Body of pancreas (tissue), 4 donors: ENCODE results near the gene PPIG.

Source experiments
- CTCF ChIP-seq, 7 experiments: fragments of 450-650 bp in 4 of 7; fragments of 200-600 bp in 3 of 7; sonication (generic) in 3 of 7; IDR thresholded peaks; one replicate each; pipeline ENCODE4 v1.5.1; 2016 to 2019; ENCODE audit warnings: antibody characterized with exemption in 7 of 7
- POLR2A ChIP-seq, 3 donors: fragments of 450-650 bp; IDR thresholded peaks; one replicate each; pipeline ENCODE4 v1.6.1; 2016; ENCODE audit warnings: antibody characterized with exemption in 3 of 3, mild to moderate bottlenecking in 2 of 3

- TF ChIP-seq CTCF (IDR thresholded peaks at IDR 0.05) (no peak), POLR2A (IDR thresholded peaks at IDR 0.05) (no peak)
Observed at GRCh38 chr2:169625781-169626180, 41.6 kb downstream of the PPIG start.
